ENCODE measurements around the gene PIGZ.

- TF ChIP-seq CTCF (IDR thresholded peaks at IDR 0.05; ENCODE audit: low read depth, low read length) (no peak), EZH2phosphoT487 (IDR thresholded peaks at IDR 0.05; ENCODE audit: low read depth) (no peak)
These were observed 10.9 kb upstream of the PIGZ start for GRCh38 chr3:196979545-196979944.

Measured in OCI-LY3 (cell line).